Mesothelial cell of epicardium (in vitro differentiated cells): ENCODE results near the gene C14orf180. TPM values are rescaled to one million over a fixed set of nuclear protein-coding genes. Genes with fewer than 3 reads are reported as not detected.

Source experiments
- DNase-seq, 2 experiments: peaks; one replicate each; pipeline ENCODE4 v3.0.0; 2021; ENCODE audit warnings: low spot score in 2 of 2; ENCODE audit not compliant: unreplicated experiment in 2 of 2
- H3K27ac Mint-ChIP-seq: 2 replicates; pipeline ENCODE4 v1.8.0; 2021; ENCODE audit warnings: mixed read lengths
- H3K27me3 Mint-ChIP-seq: 2 replicates; pipeline ENCODE4 v1.8.0; 2021; ENCODE audit warnings: low read depth, mixed read lengths
- H3K36me3 Mint-ChIP-seq: 2 replicates; pipeline ENCODE4 v1.8.0; 2021; ENCODE audit warnings: mixed read lengths
- H3K4me1 Mint-ChIP-seq: 2 replicates; pipeline ENCODE4 v1.8.0; 2021; ENCODE audit warnings: mixed read lengths
- H3K4me3 Mint-ChIP-seq: 2 replicates; pipeline ENCODE4 v1.8.0; 2021; ENCODE audit warnings: mild to moderate bottlenecking, moderate library complexity, mixed read lengths
- H3K9me3 Mint-ChIP-seq: 2 replicates; pipeline ENCODE4 v1.8.0; 2021; ENCODE audit warnings: mixed read lengths
- total RNA-seq: library from RNA; stranded (reverse); gene quantifications from 3 replicates; pipeline ENCODE4 v1.2.1, GENCODE V29; 2021
- TF ChIP-seq, protein P1 (sequence below): fragments of 200-600 bp; sonication (generic); IDR thresholded peaks from one replicate; pipeline ENCODE4 v1.5.0; 2021; ENCODE audit warnings: antibody characterized with exemption; ENCODE audit not compliant: unreplicated experiment

Gene C14orf180
- 0.29 to 0.52 TPM (median 0.36 TPM) in 3 replicates for total RNA-seq

- Mint-ChIP-seq H3K4me1 (peaks cover 59% of the 10 kb centered on the region), H3K36me3 (no peaks in the 10 kb centered on the region), H3K27ac (no peak within 1 kb of the TSS), H3K27me3 (no peaks in the 10 kb centered on the region), H3K4me3 (no peak within 1 kb of the TSS), H3K9me3 (no peaks in the 10 kb centered on the region)
- no peak for DNase-seq
- TF ChIP-seq, protein P1, sequence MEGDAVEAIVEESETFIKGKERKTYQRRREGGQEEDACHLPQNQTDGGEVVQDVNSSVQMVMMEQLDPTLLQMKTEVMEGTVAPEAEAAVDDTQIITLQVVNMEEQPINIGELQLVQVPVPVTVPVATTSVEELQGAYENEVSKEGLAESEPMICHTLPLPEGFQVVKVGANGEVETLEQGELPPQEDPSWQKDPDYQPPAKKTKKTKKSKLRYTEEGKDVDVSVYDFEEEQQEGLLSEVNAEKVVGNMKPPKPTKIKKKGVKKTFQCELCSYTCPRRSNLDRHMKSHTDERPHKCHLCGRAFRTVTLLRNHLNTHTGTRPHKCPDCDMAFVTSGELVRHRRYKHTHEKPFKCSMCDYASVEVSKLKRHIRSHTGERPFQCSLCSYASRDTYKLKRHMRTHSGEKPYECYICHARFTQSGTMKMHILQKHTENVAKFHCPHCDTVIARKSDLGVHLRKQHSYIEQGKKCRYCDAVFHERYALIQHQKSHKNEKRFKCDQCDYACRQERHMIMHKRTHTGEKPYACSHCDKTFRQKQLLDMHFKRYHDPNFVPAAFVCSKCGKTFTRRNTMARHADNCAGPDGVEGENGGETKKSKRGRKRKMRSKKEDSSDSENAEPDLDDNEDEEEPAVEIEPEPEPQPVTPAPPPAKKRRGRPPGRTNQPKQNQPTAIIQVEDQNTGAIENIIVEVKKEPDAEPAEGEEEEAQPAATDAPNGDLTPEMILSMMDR = no peak
Observed at GRCh38 chr14:104579507-104579906, at the start of gene C14orf180. C14orf180 (plus strand) TSS chr14:104579764; CDS start chr14:104586431, 6,667 bp downstream.

DNA sequence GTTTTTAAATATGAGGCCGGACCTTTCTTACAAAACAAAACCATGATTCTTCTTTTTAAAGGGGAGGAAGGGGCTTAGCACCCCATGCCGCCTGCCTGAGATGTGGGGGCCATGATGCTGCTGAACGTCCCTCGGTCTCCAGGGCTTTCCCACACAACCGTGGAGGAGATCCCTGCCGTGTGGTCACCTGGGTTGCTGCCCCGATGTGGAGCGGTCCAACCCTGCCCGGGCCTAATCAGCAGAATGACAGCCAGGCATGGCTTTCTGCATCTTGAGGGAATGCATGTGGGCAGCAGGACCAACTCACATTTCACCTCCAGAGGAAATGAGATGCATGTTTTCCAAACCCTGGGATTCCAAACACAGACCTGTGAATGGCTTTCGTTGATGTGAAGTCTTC is 48.9 kb upstream of the C14orf180 start:
- Mint-ChIP-seq H3K36me3 (no peaks in the 10 kb centered on the region), H3K27ac (no peak overlapping the region), H3K27me3 (peaks cover 9% of the 10 kb centered on the region), H3K9me3 (peaks cover 36% of the 10 kb centered on the region), H3K4me1 (no peaks in the 10 kb centered on the region), H3K4me3 (no peak overlapping the region)
- peak in 1 of 2 experiments; percentile 20 for DNase-seq
- TF ChIP-seq, protein P1 = no peak

GRCh38 chr14:104531421-104532190 is 48.0 kb upstream of the C14orf180 start:
- Mint-ChIP-seq H3K27me3 (peaks cover 9% of the 10 kb centered on the region), H3K9me3 (peaks cover 30% of the 10 kb centered on the region), H3K4me1 (peaks cover under 1% of the 10 kb centered on the region), H3K4me3 (no peak overlapping the region), H3K36me3 (no peaks in the 10 kb centered on the region), H3K27ac (no peak overlapping the region)
- peak in 1 of 2 experiments; percentile 11 for DNase-seq
- TF ChIP-seq, protein P1 = no peak

DNA sequence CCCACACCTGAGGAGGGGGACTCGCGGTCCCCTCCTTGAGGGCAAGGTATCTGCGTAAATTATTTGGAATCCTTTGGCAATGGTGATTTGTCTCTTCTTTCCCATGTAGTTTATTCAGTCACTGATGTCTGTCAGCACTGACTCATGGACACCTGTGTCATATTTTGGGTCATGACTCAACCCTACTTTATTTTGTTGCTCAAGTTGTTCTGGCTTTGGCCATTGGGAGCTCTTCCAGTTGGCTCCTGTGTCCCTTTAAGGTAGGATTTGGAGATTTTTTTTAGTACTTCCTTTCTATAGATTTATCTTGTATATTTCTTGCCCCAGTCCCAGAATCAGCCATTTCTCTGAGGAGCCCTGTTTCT is 47.4 kb upstream of the C14orf180 start:
- TF ChIP-seq, protein P1 = no peak
- DNase-seq = no peak
- Mint-ChIP-seq H3K27me3 (peaks cover 9% of the 10 kb centered on the region), H3K4me1 (peaks cover 7% of the 10 kb centered on the region), H3K27ac (no peak overlapping the region), H3K4me3 (no peak overlapping the region), H3K36me3 (no peaks in the 10 kb centered on the region), H3K9me3 (peaks cover 24% of the 10 kb centered on the region)

GRCh38 chr14:104534036-104534435 is 45.5 kb upstream of the C14orf180 start:
- DNase-seq = no peak
- peaks cover 9% of the 10 kb centered on the region for H3K27me3 Mint-ChIP-seq
- TF ChIP-seq, protein P1 = no peak

More at GRCh38 chr14:104534036-104534435, 45.5 kb upstream of the C14orf180 start:
- H3K36me3 Mint-ChIP-seq = no peaks in the 10 kb centered on the region
- H3K9me3 Mint-ChIP-seq = peaks cover 10% of the 10 kb centered on the region
- H3K27ac Mint-ChIP-seq = no peak overlapping the region
- H3K4me3 Mint-ChIP-seq = no peak overlapping the region
- H3K4me1 Mint-ChIP-seq = peaks cover 13% of the 10 kb centered on the region
